ENCODE data around the gene KCTD11. TPM values are rescaled to one million over a fixed set of nuclear protein-coding genes. Genes with fewer than 3 reads are reported as not detected.

The KCTD11 gene
- polyA plus RNA-seq, 1 donor (not counting 4 experiments of a cell fraction or from before 2014, with no cell fraction given) = 18.5 TPM

DNA sequence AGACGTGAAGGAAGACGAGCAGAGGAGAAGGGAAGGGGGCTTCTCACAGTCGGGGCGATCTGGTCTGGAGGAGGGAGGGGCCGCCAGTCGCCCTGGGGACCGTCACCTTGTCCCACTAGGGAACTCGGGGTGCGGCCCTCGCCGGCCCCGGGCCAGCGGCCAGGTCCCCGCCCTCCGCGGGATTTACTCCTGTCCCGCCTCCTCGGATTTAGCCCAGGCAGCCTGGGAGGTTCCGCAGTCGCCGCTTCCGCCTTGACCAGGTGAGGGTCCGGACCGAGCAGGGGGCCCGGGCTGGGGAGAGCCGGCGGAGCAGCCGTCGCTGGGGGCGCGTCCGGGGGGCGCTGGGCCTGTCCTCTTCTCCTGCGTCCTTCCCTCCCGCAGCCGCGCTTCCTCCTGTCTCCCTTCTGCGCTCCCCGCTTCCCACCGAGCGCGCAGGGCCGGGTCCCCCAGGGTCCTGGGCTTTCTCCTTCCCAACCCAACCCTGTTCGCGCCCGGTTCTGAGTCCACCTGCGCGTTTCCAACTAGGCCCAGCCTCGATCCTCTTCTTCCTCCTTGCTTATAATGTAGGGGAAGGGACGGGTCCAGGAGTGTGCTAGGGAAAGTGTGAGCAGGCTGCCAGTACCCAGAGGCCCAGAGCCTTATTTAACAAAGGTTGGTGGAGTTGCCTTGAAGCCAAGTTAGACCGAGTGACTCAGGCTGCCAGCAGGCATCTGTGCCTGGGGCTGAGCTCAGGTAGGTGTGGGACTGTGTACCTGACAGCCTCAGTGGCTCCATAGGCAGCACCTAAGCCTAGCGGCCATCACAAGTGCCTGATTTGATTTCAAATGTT, 29.1 kb downstream of the KCTD11 start, which contains the start of gene TNK1:
TSS of gene TNK1 (plus strand) at position 235 of the 829 bp plus-strand sequence. CDS start 1,838 bp downstream, outside the sequence.
- peaks cover 7% of the 10 kb centered on the region for H3K79me2 ChIP-seq (ENCODE audit: control insufficient read depth, insufficient read depth, low read length)
- H3K4me3 ChIP-seq (ENCODE audit: control insufficient read depth in 2 of 3, extremely low read depth in 1 of 3, insufficient read depth in 2 of 3, low read depth in 1 of 3, low read length in 3 of 3) = peak within 1 kb of the TSS; percentile 62 to 84 (median 73)
- FAIRE-seq (peak; percentile 87), DNase-seq (ENCODE audit: low read depth, low spot score) (no peak)
- H3K9me1 ChIP-seq (ENCODE audit: control insufficient read depth, extremely low read depth, insufficient read depth, low read length) = no peaks in the 10 kb centered on the region
- H3K27ac ChIP-seq (ENCODE audit: control insufficient read depth, insufficient read depth, low read length) = no peak within 1 kb of the TSS
- peak within 1 kb of the TSS; percentile 91 for H2AFZ ChIP-seq (ENCODE audit: control insufficient read depth, low read length)
- H3K27me3 ChIP-seq (ENCODE audit: control insufficient read depth, extremely low read depth, insufficient read depth, low read length) = no peaks in the 10 kb centered on the region
- H3K9ac ChIP-seq (ENCODE audit: control insufficient read depth, extremely low read depth, insufficient read depth, low read length) = peak within 1 kb of the TSS; percentile 76
- no peak for TF ChIP-seq EZH2 (IDR thresholded peaks at IDR 0.05; ENCODE audit: low read length)
- TF ChIP-seq, protein P1, sequence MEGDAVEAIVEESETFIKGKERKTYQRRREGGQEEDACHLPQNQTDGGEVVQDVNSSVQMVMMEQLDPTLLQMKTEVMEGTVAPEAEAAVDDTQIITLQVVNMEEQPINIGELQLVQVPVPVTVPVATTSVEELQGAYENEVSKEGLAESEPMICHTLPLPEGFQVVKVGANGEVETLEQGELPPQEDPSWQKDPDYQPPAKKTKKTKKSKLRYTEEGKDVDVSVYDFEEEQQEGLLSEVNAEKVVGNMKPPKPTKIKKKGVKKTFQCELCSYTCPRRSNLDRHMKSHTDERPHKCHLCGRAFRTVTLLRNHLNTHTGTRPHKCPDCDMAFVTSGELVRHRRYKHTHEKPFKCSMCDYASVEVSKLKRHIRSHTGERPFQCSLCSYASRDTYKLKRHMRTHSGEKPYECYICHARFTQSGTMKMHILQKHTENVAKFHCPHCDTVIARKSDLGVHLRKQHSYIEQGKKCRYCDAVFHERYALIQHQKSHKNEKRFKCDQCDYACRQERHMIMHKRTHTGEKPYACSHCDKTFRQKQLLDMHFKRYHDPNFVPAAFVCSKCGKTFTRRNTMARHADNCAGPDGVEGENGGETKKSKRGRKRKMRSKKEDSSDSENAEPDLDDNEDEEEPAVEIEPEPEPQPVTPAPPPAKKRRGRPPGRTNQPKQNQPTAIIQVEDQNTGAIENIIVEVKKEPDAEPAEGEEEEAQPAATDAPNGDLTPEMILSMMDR (optimal IDR thresholded peaks at IDR 0.05 in 1 of 3, IDR thresholded peaks at IDR 0.05 in 1 of 3, conservative IDR thresholded peaks at IDR 0.05 in 1 of 3; ENCODE audit: extremely low read depth in 1 of 3, insufficient read depth in 2 of 3, low read length in 3 of 3) = no peak
- peak within 1 kb of the TSS; percentile 82 for H3K4me2 ChIP-seq (ENCODE audit: control insufficient read depth, extremely low read depth, insufficient read depth, low read depth, low read length)
- H3K9me3 ChIP-seq (ENCODE audit: control insufficient read depth, low read depth, low read length) = no peaks in the 10 kb centered on the region
- peaks cover 14% of the 10 kb centered on the region for H3K4me1 ChIP-seq (ENCODE audit: control insufficient read depth, extremely low read depth, insufficient read depth, low read length)
- H4K20me1 ChIP-seq (ENCODE audit: control insufficient read depth, extremely low read depth, insufficient read depth, low read length) = no peaks in the 10 kb centered on the region
- H3K36me3 ChIP-seq (ENCODE audit: control insufficient read depth in 2 of 2, extremely low read depth in 1 of 2, insufficient read depth in 2 of 2, low read length in 2 of 2) = peaks cover 0 to 9% of the 10 kb centered on the region in 2 experiments
- dilution Hi-C loops (cut with MboI; ENCODE audit: extremely low pct_ligation_motif_present, low sequenced_read_pairs) = no loop called here

DNA sequence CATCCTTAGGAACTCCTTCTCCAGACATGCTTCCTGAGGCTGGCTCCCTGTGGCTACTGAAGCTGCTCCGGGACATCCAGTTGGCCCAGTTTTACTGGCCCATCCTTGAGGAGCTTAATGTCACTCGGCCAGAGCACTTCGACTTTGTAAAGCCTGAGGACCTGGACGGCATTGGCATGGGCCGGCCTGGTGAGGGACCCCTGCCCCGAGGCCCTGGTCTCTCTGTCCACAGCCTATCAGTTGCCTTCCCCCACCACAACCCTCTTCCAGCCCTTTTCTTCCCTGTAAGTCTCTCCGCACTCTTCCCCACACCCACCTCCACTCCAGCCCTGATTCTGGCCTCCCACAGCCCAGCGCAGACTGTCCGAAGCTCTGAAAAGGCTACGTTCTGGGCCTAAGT, 30.9 kb downstream of the KCTD11 start:
- no peaks in the 10 kb centered on the region for H3K27me3 ChIP-seq (ENCODE audit: control insufficient read depth, extremely low read depth, insufficient read depth, low read length)
- H3K4me3 ChIP-seq (ENCODE audit: control insufficient read depth in 2 of 3, extremely low read depth in 1 of 3, insufficient read depth in 2 of 3, low read depth in 1 of 3, low read length in 3 of 3) = no peak overlapping the region
- TF ChIP-seq, protein P1 (optimal IDR thresholded peaks at IDR 0.05 in 1 of 3, IDR thresholded peaks at IDR 0.05 in 1 of 3, conservative IDR thresholded peaks at IDR 0.05 in 1 of 3; ENCODE audit: extremely low read depth in 1 of 3, insufficient read depth in 2 of 3, low read length in 3 of 3) = no peak
- no peak for TF ChIP-seq EZH2 (IDR thresholded peaks at IDR 0.05; ENCODE audit: low read length)
- dilution Hi-C loops (cut with MboI; ENCODE audit: extremely low pct_ligation_motif_present, low sequenced_read_pairs) = no loop called here
- no peak for FAIRE-seq
- H3K79me2 ChIP-seq (ENCODE audit: control insufficient read depth, insufficient read depth, low read length) = peaks cover 7% of the 10 kb centered on the region
- H3K9me3 ChIP-seq (ENCODE audit: control insufficient read depth, low read depth, low read length) = no peaks in the 10 kb centered on the region
- H4K20me1 ChIP-seq (ENCODE audit: control insufficient read depth, extremely low read depth, insufficient read depth, low read length) = peaks cover 1% of the 10 kb centered on the region
- no peak overlapping the region for H3K4me2 ChIP-seq (ENCODE audit: control insufficient read depth, extremely low read depth, insufficient read depth, low read depth, low read length)
- DNase-seq (ENCODE audit: low read depth, low spot score) = no peak
- no peaks in the 10 kb centered on the region for H3K9me1 ChIP-seq (ENCODE audit: control insufficient read depth, extremely low read depth, insufficient read depth, low read length)
- H3K27ac ChIP-seq (ENCODE audit: control insufficient read depth, insufficient read depth, low read length) = no peak overlapping the region
- H3K9ac ChIP-seq (ENCODE audit: control insufficient read depth, extremely low read depth, insufficient read depth, low read length) = no peak overlapping the region
- H2AFZ ChIP-seq (ENCODE audit: control insufficient read depth, low read length) = no peak overlapping the region
- H3K4me1 ChIP-seq (ENCODE audit: control insufficient read depth, extremely low read depth, insufficient read depth, low read length) = peaks cover 14% of the 10 kb centered on the region
- H3K36me3 ChIP-seq (ENCODE audit: control insufficient read depth in 2 of 2, extremely low read depth in 1 of 2, insufficient read depth in 2 of 2, low read length in 2 of 2) = peaks cover 5 to 18% of the 10 kb centered on the region in 2 experiments

Data from keratinocyte (primary cell).